ENCODE results near the gene GNB1L. TPM values are rescaled to one million over a fixed set of nuclear protein-coding genes. Genes with fewer than 3 reads are reported as not detected.

The GNB1L gene
- total RNA-seq, 1 donor from 2014 or later: 6.1 TPM

DNA sequence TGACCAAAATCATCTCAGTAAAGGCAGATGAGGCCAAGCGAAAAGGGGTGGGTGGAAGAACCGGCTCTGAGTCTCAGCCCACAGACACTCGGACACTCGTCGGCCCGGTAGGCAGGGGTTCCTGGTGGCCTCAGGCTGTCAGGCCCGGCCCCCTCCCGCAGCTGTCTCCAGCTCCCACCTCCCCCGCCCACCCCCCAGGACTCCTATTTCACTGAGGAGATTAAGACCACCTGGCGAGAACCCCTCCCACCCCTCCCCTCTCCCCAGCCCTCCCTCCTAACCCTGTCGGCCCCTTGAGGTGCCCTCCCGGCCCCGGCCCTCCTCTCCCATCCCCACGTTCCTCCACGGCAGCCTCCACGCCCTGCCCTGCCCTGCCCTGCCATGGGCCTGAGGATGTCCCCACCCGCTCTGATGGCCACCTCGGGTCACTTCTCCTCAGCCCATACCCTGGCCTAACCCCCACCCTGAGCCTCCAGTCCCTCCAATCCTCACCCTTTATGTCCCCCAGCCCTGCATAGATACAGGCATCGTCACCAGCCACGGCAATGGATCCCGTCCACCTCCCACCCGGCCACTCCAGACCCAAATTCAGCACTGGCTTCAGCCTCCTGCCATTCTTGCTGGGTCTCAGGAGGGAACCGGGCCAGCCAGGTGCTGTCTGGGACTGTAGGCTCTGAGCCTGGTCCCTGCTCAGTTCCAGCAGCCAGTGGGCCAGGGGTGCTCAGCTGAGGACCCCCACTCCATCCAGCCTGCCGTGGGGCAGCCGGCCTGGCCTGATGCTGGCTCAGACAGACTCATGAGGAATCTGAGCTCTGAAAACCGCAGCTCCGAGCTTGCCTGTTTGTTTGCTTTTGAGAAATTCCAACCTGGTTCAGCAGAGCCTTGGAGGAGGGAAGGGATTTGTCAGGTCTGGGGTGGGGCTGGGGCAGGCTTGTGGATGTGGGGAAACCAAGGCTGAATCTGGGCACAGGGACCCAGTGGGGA lies 103.9 kb downstream of the GNB1L start:
- Mint-ChIP-seq H3K4me1 (ENCODE audit: unreplicated experiment) (peaks cover 22% of the 10 kb centered on the region), H3K27me3 (ENCODE audit: unreplicated experiment) (peaks cover 4% of the 10 kb centered on the region), H3K36me3 (ENCODE audit: unreplicated experiment) (no peaks in the 10 kb centered on the region), H3K4me3 (ENCODE audit: unreplicated experiment) (no peak overlapping the region), H3K9me3 (ENCODE audit: unreplicated experiment) (no peaks in the 10 kb centered on the region), H3K27ac (ENCODE audit: unreplicated experiment) (no peak overlapping the region)
- no peak for DNase-seq (ENCODE audit: extremely low spot score, unreplicated experiment)
- TF ChIP-seq, protein P1, sequence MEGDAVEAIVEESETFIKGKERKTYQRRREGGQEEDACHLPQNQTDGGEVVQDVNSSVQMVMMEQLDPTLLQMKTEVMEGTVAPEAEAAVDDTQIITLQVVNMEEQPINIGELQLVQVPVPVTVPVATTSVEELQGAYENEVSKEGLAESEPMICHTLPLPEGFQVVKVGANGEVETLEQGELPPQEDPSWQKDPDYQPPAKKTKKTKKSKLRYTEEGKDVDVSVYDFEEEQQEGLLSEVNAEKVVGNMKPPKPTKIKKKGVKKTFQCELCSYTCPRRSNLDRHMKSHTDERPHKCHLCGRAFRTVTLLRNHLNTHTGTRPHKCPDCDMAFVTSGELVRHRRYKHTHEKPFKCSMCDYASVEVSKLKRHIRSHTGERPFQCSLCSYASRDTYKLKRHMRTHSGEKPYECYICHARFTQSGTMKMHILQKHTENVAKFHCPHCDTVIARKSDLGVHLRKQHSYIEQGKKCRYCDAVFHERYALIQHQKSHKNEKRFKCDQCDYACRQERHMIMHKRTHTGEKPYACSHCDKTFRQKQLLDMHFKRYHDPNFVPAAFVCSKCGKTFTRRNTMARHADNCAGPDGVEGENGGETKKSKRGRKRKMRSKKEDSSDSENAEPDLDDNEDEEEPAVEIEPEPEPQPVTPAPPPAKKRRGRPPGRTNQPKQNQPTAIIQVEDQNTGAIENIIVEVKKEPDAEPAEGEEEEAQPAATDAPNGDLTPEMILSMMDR (IDR thresholded peaks at IDR 0.05): no peak

DNA sequence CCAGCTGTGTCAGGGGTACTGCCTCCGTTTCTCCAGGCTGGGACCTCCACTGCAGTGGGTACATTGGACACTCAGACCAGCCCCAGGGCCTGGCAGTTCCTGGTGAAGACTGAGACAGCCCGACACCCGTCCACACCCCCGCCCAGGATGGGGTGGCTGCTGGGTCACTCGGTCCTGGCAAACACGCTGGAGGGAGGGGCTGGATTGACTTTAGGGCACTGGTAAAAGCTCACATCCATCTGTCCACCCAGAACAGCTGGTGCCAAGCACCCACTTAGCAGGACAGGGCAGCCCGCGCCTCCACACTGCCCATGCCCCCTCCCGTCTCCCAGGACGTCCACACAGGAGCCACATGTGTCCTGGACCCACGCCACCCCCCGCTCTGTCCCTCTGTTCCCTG lies 104.8 kb downstream of the GNB1L start:
- peaks cover under 1% of the 10 kb centered on the region for H3K27me3 Mint-ChIP-seq (ENCODE audit: unreplicated experiment)
- peaks cover 29% of the 10 kb centered on the region for H3K4me1 Mint-ChIP-seq (ENCODE audit: unreplicated experiment)
- no peak for DNase-seq (ENCODE audit: extremely low spot score, unreplicated experiment)
- no peak overlapping the region for H3K27ac Mint-ChIP-seq (ENCODE audit: unreplicated experiment)
- no peaks in the 10 kb centered on the region for H3K36me3 Mint-ChIP-seq (ENCODE audit: unreplicated experiment)
- TF ChIP-seq, protein P1 (IDR thresholded peaks at IDR 0.05): no peak
- H3K9me3 Mint-ChIP-seq (ENCODE audit: unreplicated experiment): no peaks in the 10 kb centered on the region
- no peak overlapping the region for H3K4me3 Mint-ChIP-seq (ENCODE audit: unreplicated experiment)

DNA sequence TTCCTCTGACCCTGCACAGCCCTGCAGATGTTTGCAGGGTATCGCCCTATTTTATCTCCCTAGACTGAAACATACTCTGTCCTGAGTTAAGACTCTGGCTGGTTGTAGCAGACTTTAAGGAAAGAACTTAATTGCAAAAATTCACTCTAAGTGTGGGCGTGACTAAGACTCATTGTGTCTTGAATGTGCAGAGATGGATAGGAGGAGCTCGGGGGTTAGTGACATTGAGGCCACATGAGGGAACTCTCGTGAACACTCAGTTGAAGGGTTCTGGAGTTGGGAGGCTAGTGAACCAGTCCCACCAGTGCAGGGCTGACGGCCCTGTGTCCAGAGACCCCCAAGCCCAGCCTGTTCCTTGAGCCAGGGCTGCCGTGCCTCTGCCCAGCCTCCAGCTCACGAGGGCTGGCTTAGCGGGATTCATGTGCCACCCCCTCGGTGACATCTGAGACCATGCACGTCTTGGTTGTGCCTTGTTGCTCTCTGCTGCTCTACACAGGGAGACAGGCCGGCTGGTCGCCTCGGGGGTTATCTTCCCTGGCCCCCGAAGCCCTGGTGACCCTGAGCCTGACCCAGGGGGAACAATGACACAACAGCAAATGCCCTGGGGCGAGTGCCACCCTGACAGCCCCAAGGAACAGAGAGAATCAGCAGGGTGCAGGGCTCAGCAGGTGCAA lies 105.5 kb downstream of the GNB1L start:
- Mint-ChIP-seq H3K4me3 (ENCODE audit: unreplicated experiment) (no peak overlapping the region), H3K27ac (ENCODE audit: unreplicated experiment) (no peak overlapping the region), H3K9me3 (ENCODE audit: unreplicated experiment) (no peaks in the 10 kb centered on the region), H3K4me1 (ENCODE audit: unreplicated experiment) (peaks cover 26% of the 10 kb centered on the region), H3K27me3 (ENCODE audit: unreplicated experiment) (no peaks in the 10 kb centered on the region), H3K36me3 (ENCODE audit: unreplicated experiment) (no peaks in the 10 kb centered on the region)
- TF ChIP-seq, protein P1 (IDR thresholded peaks at IDR 0.05): no peak
- no peak for DNase-seq (ENCODE audit: extremely low spot score, unreplicated experiment)

DNA sequence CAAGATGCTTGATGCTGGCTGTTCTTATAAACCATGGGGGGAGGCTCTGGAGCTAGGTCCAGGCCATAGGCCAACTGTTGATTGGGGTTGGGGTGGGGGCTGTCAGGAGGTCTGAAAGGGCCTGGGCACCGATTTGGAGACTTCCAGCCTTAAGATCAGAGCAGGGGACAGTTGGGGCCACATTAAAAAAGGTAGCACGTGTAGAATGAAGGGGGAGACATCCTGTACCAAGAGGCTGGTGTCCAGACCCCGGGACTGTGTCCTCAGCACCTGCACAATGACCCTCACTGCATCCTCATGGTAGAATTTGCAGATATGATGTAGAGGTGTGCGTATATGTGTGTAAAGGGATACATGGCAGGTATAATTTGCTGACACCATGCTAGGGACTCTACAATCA lies 106.5 kb downstream of the GNB1L start:
- Mint-ChIP-seq H3K4me1 (ENCODE audit: unreplicated experiment) (peaks cover 23% of the 10 kb centered on the region), H3K4me3 (ENCODE audit: unreplicated experiment) (no peak overlapping the region), H3K27ac (ENCODE audit: unreplicated experiment) (no peak overlapping the region), H3K9me3 (ENCODE audit: unreplicated experiment) (no peaks in the 10 kb centered on the region), H3K36me3 (ENCODE audit: unreplicated experiment) (no peaks in the 10 kb centered on the region), H3K27me3 (ENCODE audit: unreplicated experiment) (no peaks in the 10 kb centered on the region)
- no peak for DNase-seq (ENCODE audit: extremely low spot score, unreplicated experiment)
- TF ChIP-seq, protein P1 (IDR thresholded peaks at IDR 0.05): no peak

DNA sequence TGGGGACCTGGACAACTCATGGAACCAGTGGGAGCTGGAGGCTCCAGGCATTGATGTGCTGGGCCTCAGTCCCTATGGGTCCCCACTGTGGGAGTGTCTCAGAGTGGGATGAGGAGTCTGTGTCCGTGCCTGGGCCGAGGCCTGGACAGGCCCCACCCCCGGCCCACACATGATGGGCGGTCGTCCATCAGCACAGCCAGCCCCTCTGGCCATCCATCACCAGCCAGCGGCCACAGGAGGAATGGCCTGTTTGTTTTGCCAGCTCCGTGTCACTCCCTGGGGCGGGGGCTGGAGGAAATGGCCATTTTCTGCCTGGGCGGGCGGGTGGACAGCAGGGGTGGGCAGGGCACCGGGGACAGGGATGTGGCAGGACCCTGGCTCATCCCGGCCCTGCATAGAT lies 107.1 kb downstream of the GNB1L start:
- TF ChIP-seq, protein P1 (IDR thresholded peaks at IDR 0.05): no peak
- Mint-ChIP-seq H3K4me3 (ENCODE audit: unreplicated experiment) (no peak overlapping the region), H3K27me3 (ENCODE audit: unreplicated experiment) (no peaks in the 10 kb centered on the region), H3K9me3 (ENCODE audit: unreplicated experiment) (no peaks in the 10 kb centered on the region), H3K27ac (ENCODE audit: unreplicated experiment) (no peak overlapping the region), H3K36me3 (ENCODE audit: unreplicated experiment) (no peaks in the 10 kb centered on the region), H3K4me1 (ENCODE audit: unreplicated experiment) (peaks cover 24% of the 10 kb centered on the region)
- DNase-seq (ENCODE audit: extremely low spot score, unreplicated experiment): no peak
